ENCODE data around the gene CHPF. TPM values are rescaled to one million over a fixed set of nuclear protein-coding genes. Genes with fewer than 3 reads are reported as not detected.

CHPF gene
- total RNA-seq, 1 experiment from 2014 or later: 17.5 TPM

DNA sequence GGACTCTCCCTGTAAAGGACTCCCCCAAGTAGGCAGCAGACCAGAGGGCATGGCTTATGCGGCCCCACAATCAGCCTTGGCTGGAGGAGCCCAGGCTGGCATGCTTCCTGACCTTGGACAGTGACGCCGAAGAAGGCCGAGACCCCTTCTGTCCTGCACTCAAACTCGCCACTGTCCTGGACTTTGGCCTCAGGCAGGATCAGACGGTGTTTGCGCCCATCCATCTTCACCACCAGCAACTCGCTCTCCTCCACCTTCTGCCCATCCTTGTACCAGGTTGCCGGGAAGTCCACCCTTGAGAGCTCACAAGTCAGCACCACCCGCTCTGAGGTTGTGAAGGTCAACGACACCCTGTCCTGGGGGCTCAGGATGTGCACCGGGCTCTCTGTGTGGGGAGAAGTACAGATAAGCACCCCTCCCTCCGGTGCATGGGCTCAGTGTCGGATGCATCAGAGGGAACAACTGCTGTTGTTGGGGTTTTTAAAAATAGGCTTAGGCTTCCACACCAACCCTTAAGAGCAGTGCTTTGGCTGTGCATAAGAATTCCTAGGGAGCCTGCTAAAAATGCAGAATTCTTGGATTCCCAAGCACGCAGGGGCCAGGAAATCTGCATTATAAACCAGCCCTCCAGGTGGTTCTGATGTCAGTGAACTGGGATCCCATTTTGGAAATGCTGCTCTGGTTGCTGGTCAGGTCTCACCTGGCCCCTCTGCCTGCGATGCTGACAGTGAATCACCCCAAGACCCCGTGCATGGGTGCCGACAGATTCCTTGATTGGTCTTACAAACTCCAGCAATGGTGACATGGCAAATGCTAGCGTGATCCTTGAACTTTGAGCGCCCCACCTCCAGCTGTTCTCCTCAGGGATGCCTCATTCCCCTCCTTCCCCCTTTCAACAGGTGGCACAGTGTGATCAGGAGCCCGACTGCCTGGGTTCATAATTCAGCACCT, 21.8 kb upstream of the CHPF start:
- DNase-seq (ENCODE audit: low read depth, low spot score) (no peak), ATAC-seq (no peak)
- H3K27ac ChIP-seq (ENCODE audit: low read length): no peak overlapping the region
- no peaks in the 10 kb centered on the region for H3K9me3 ChIP-seq (ENCODE audit: control insufficient read depth, insufficient read depth, low read depth, low read length)
- H3K36me3 ChIP-seq (ENCODE audit: control insufficient read depth, insufficient read depth, low read length): no peaks in the 10 kb centered on the region
- no peak overlapping the region for H3K4me3 ChIP-seq (ENCODE audit: low read depth in 2 of 2, low read length in 2 of 2)
- peaks cover 17% of the 10 kb centered on the region for H3K4me1 ChIP-seq (ENCODE audit: control insufficient read depth, insufficient read depth, low read length)
- TF ChIP-seq TCF7L2 (IDR thresholded peaks at IDR 0.05; ENCODE audit: low read depth, low read length): no peak
- no peak for TF ChIP-seq REST (IDR thresholded peaks at IDR 0.05; ENCODE audit: insufficient read depth in 1 of 2, low read depth in 2 of 2, low read length in 1 of 2)
- no peak for TF ChIP-seq POLR2AphosphoS5 (IDR thresholded peaks at IDR 0.05; ENCODE audit: low read depth, low read length)
- TF ChIP-seq, protein P1, sequence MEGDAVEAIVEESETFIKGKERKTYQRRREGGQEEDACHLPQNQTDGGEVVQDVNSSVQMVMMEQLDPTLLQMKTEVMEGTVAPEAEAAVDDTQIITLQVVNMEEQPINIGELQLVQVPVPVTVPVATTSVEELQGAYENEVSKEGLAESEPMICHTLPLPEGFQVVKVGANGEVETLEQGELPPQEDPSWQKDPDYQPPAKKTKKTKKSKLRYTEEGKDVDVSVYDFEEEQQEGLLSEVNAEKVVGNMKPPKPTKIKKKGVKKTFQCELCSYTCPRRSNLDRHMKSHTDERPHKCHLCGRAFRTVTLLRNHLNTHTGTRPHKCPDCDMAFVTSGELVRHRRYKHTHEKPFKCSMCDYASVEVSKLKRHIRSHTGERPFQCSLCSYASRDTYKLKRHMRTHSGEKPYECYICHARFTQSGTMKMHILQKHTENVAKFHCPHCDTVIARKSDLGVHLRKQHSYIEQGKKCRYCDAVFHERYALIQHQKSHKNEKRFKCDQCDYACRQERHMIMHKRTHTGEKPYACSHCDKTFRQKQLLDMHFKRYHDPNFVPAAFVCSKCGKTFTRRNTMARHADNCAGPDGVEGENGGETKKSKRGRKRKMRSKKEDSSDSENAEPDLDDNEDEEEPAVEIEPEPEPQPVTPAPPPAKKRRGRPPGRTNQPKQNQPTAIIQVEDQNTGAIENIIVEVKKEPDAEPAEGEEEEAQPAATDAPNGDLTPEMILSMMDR (IDR thresholded peaks at IDR 0.05): no peak
- no peak for TF ChIP-seq SIN3A (IDR thresholded peaks at IDR 0.05; ENCODE audit: borderline replicate concordance, insufficient read depth, low read depth, low read length)
- intact Hi-C loops (cut with micrococcal nuclease; ENCODE audit: unreplicated experiment) (no loop called here), in situ Hi-C loops (cut with HindIII; ENCODE audit: low pct_unique_long_range_greater_than_20kb, low sequenced_read_pairs) (no loop called here)
- BruUV-seq (replicated peaks): no TSS peak
- no peaks in the 10 kb centered on the region for H3K27me3 ChIP-seq (ENCODE audit: control insufficient read depth, insufficient read depth, low read length)
- POLR2A ChIA-PET: no interaction called here
- CTCF ChIA-PET: no interaction called here

DNA sequence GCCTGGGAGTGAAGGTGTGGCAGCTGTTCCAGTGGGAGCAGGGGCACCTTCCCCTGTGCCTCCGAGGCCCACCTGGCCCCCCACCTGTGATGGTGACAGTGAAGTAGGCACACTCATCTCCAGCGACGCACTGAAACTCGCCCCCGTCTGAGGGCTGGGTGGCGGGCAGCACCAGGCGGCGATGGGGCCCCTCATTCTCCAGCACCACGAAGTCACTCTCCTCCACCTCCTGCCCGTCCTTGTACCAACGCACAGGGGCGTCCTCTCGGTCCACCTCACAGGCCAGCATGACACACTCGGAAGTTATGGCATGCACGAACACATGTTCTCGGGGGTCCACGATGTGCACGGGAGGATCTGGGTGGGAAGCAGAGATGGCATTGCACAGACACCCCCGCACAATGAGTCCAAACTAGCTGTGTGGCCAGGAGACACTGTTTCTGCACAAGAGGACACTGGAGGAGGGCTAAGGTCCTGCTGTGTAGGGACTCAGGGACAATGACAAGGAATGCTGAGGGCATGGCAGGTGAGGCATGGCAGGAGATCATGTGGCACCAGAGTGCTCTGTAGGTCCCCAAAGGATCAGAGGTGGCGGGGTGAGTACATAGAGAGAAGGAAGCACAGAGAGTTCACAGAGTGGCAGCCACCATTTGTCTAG, 19.8 kb upstream of the CHPF start:
- Histone ChIP-seq H3K36me3 (ENCODE audit: control insufficient read depth, insufficient read depth, low read length) (no peaks in the 10 kb centered on the region), H3K9me3 (ENCODE audit: control insufficient read depth, insufficient read depth, low read depth, low read length) (no peaks in the 10 kb centered on the region), H3K4me1 (ENCODE audit: control insufficient read depth, insufficient read depth, low read length) (peaks cover 7% of the 10 kb centered on the region), H3K27me3 (ENCODE audit: control insufficient read depth, insufficient read depth, low read length) (no peaks in the 10 kb centered on the region), H3K4me3 (ENCODE audit: low read depth in 2 of 2, low read length in 2 of 2) (no peak overlapping the region), H3K27ac (ENCODE audit: low read length) (no peak overlapping the region)
- intact Hi-C loops (cut with micrococcal nuclease; ENCODE audit: unreplicated experiment): no loop called here
- in situ Hi-C loops (cut with HindIII; ENCODE audit: low pct_unique_long_range_greater_than_20kb, low sequenced_read_pairs): no loop called here
- no peak for ATAC-seq
- BruUV-seq (replicated peaks): no TSS peak
- TF ChIP-seq SIN3A (IDR thresholded peaks at IDR 0.05; ENCODE audit: borderline replicate concordance, insufficient read depth, low read depth, low read length) (no peak), POLR2AphosphoS5 (IDR thresholded peaks at IDR 0.05; ENCODE audit: low read depth, low read length) (no peak), REST (IDR thresholded peaks at IDR 0.05; ENCODE audit: insufficient read depth in 1 of 2, low read depth in 2 of 2, low read length in 1 of 2) (no peak), TCF7L2 (IDR thresholded peaks at IDR 0.05; ENCODE audit: low read depth, low read length) (no peak)
- TF ChIP-seq, protein P1 (IDR thresholded peaks at IDR 0.05): no peak
- ChIA-PET CTCF (no interaction called here), POLR2A (interaction anchor here (0.6 kb wide), 1 partner anchor 226 kb away, joined by 3 read pairs; no protein-coding TSS in a partner anchor)
- DNase-seq (ENCODE audit: low read depth, low spot score): no peak

Data from Panc1 (cell line).